HG03103 (cell line): ENCODE data around the gene ARHGAP23.
"Not testable (repeated sequence)": the region's sequence is repeated elsewhere in the genome, so short reads cannot be mapped to it uniquely, and the experiment has no call there.

Source experiments
- ATAC-seq: cut with Tn5 transposase; IDR thresholded peaks from one replicate; pipeline ENCODE4 v1.9.1; 2021; ENCODE audit warnings: low read depth; ENCODE audit not compliant: unreplicated experiment

The ARHGAP23 gene

DNA sequence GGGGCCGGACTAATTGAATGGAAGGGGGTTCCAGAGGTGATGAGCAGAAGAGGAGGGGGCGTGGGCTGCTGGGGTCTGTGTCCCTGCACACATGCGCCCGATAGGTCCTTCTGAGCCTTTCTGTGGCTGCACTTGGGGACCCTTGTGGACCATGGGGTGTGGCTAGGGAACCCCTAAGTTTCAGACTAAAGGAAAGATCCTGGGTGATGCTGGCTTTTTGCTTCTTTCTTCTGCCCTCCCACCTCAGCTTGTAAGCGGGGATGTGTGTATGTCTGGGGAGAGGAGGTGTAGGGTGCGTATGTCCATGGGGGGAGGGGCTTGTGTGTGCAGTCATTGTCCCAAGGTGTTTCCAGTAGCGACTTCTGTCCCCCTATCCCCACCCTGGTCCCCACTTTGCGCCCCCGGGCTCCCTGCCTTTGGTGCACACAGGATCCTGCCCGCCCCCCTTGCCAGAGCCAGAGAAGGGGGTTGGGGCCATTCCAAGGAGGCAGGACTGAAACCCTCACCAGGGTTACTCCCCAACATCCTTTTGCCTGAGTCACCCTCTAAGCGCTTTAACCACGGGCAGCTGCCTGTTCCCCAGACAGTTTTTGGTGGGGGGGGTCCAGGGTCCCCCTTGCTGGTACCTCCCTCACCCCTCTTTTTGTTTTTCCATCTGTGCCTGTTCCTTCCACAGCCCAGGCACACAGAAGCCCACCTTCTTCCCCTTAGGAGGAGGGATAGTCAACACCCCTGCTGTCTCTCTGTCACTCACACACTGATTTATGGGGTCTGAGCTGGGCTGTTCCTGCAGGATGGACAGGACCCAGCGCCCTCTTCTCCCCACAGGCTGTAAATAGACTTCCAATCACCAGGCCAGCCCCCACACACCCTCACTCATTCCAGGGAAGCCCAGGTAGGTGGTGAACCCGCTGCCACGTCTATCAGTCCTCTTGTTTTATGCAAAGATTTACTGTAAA, 83.2 kb downstream of the ARHGAP23 start:
- no peak for ATAC-seq

DNA sequence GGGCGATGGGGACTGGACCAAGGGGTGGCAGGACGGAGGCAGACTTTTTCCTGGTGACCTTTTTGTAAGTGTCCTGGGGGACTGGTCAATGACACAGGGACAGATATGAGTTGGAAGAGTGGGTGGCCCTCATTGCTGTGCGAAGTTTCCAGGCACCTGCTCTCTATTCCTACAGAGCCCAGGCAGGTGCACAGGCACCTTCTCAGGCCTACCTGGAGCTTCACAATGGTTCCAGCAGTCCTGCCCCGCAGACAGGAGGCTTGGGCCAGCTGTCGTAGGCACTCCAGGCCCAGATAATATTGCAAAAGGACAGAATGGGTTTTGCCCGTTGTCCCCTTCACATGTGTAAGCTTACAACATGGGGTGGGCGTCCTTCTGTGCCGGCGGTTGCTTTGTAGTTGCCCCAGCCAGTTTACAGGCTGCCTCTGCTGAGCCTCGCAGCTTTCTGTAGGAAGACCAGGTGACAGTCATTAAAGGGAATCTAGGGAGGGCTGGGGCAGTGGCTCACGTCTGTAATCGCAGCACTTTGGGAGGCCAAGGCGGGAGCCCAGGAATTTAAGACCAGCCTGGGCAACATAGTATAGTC, 84.3 kb downstream of the ARHGAP23 start:
- no peak for ATAC-seq

GRCh38 chr17:38526526-38526925, 98.3 kb downstream of the ARHGAP23 start:
- not testable (repeated sequence) for ATAC-seq

- ATAC-seq = not testable (repeated sequence)
Measured at GRCh38 chr17:38528141-38528540, 99.9 kb downstream of the ARHGAP23 start.

GRCh38 chr17:38530856-38531255, 102.6 kb downstream of the ARHGAP23 start:
- ATAC-seq = not testable (repeated sequence)

GRCh38 chr17:38531761-38532160, 103.5 kb downstream of the ARHGAP23 start:
- not testable (repeated sequence) for ATAC-seq

DNA sequence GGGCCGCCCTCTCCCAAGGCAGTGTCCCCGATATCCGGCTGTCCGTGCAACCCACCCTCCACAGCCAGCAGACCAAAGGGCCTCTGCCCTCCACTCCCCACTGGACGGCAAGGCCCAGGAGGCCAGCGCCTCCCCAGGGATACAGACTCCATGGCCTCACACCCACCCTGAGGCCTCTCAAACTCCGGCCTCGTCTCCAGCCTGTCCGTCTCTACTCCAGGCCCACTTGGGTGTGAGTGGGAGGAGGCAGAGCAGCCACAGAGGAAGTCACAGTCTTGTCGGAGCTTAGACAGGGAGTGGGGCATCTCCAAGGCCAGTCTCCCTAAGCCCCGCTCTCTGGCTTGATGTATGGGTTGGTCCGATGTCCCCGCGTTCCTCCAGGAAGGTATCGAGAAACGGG, 104.2 kb downstream of the ARHGAP23 start:
- no peak for ATAC-seq

GRCh38 chr17:38533241-38533640, 105.0 kb downstream of the ARHGAP23 start:
- no peak for ATAC-seq

DNA sequence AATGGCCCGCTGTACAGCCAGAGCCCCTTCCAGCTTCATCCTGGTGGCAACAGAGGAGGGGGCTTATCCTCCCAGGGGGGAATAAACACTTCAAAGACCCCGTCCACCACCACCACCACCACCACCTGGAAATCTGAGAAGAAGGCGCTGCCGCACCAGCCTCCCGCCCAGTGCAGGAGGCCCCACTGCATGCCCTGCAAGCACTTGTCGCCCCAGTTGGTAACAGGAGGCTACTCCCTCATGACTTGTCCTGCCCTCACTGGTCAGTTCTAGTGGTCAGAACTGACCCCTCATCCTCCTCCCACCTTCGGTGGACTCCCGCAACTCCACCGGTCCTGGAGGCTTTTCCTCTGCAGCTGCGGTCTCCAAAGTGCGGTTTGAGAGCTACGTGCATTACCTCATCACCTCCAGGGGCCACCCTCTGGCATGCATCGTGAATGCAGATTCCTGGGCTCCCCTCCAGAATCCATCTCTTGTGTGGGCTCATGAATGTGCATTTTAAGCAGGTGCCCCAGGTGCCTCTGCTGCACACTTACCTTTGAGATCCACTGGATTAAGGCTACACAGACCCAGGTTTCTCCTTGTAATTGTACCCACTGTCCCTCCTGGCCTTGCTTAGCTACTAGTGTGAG, 105.7 kb downstream of the ARHGAP23 start:
- ATAC-seq = no peak

DNA sequence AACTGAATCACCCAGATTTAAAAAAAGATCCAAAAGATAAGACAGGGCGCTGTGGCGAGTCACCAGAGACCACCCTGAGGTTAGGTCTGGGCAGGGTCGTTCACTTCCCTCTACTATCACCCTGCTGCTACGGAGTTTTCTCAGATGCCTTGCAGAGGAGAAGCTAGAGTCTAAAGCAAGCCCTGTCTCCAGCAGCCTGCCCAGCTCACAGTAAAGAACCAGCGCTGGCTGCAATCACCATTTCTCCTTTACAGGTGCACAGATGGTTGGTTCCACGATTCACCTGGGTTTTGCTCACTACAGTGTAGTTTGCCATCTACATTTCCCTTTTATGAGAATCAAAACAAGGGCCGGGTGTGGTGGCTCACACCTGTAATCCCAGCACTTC, 106.2 kb downstream of the ARHGAP23 start:
- ATAC-seq = no peak

DNA sequence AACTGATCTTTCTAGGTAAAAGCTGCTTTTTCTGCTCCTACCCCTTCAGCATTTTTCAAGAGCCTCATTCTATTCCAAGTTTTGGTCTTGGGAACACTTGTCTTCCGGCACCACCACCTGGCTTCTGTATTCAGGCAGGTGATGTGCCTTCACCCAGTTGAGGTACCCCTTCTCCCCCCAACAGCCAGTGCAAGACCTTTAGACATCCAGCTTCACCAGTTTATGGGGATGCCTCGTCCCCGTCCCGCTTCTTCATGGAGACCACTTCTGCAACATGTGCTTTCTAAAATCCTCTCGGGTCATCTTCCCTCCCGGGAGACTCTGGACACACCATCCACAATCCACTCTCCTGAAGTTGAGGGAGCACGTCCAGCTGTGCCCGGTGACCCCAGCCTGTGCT, 107.6 kb downstream of the ARHGAP23 start:
- no peak for ATAC-seq

GRCh38 chr17:38536661-38537060, 108.4 kb downstream of the ARHGAP23 start:
- no peak for ATAC-seq

- no peak for ATAC-seq
Measured at GRCh38 chr17:38538906-38539305, 110.6 kb downstream of the ARHGAP23 start.

- no peak for ATAC-seq
Measured at GRCh38 chr17:38539386-38539785, 111.1 kb downstream of the ARHGAP23 start.

DNA sequence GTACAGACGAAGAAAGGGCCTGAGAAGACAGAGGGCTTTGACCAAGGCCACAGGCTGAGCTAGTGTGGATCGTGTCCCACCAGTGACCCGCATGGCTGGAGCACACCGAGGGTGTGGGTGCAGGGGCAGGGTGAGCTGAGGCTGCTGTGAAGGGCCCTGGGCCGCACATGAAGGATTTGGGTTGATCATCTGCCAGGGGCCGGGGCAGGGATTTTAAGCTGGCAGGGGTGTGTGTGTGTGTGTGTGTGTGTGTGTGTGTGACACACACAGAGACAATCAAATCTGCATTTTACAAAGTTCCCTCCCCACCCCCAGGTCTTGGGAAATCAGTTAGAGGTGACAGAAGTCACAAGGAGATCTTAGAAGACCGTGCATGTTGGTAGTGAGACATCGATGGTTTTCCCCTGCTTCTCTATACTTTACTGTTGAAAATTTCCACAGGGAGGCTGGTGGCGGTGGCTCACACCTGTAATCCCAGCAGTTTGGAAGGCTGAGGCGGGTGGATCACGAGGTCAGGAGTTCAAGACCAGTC, 112.3 kb downstream of the ARHGAP23 start:
- ATAC-seq = no peak

- no peak for ATAC-seq
Measured at GRCh38 chr17:38541281-38541680, 113.0 kb downstream of the ARHGAP23 start.

GRCh38 chr17:38542286-38542685, 114.0 kb downstream of the ARHGAP23 start:
- ATAC-seq = no peak

GRCh38 chr17:38543403-38544174, 115.3 kb downstream of the ARHGAP23 start:
- ATAC-seq = no peak

DNA sequence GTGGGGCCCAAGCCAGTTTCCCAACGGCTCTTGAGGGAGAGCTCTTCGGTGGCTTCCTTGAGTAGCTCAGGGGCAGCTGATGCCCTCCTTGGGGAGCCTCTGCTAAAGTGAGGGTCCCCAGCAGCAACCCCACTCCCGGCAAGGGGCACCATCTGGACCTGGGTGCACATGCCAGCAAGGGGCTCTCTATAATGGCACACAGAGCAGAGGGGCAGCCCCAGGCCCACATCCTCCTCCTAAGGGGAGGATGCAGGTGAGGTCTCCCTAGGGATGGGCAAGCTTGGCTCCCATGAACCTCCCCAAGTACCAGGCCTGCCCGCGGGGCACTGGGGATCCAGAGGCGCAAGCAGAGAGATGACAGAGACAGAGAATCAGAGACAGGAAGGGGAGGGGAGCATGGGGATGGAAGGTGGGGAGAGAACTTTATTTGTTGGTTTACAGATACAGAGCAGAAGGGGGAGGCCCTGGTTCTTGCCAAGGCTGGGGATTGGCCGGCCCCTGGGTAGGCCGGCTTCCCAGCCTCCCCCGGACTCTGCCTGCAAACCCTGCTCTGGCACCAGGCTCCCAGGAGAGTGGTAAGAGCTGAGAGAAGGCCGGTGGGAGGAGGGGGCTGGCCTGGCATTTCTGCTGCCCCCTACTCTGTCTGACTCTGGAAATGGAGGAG, 116.0 kb downstream of the ARHGAP23 start:
- no peak for ATAC-seq

GRCh38 chr17:38544839-38545209, 116.6 kb downstream of the ARHGAP23 start:
- ATAC-seq = no peak
